ENCODE results near the gene MAPK14.
"Not testable (repeated sequence)": the region's sequence is repeated elsewhere in the genome, so short reads cannot be mapped to it uniquely, and the experiment has no call there.

Gene MAPK14

GRCh38 chr6:36124881-36125280 lies 97.3 kb downstream of the MAPK14 start:
- DNase-seq, result no peak

- no peak for DNase-seq
Measured at GRCh38 chr6:36125575-36125974, 98.0 kb downstream of the MAPK14 start.

- DNase-seq, result no peak
Measured at GRCh38 chr6:36126121-36126520, 98.5 kb downstream of the MAPK14 start.

- DNase-seq, result no peak
Measured at GRCh38 chr6:36126553-36127458, 99.2 kb downstream of the MAPK14 start.

GRCh38 chr6:36127462-36128016 lies 99.9 kb downstream of the MAPK14 start:
- DNase-seq, result no peak

GRCh38 chr6:36128073-36128472 lies 100.5 kb downstream of the MAPK14 start:
- no peak for DNase-seq

GRCh38 chr6:36128793-36129192 lies 101.2 kb downstream of the MAPK14 start:
- DNase-seq, result no peak

GRCh38 chr6:36129334-36129733 lies 101.7 kb downstream of the MAPK14 start:
- not testable (repeated sequence) for DNase-seq

GRCh38 chr6:36129941-36130666 lies 102.5 kb downstream of the MAPK14 start, which contains the start of gene MAPK13:
Gene MAPK13 (plus strand): TSS chr6:36130513. CDS start chr6:36130583, 70 bp downstream.
- peak; percentile 51 for DNase-seq

- peak; percentile 76 for DNase-seq
Measured at GRCh38 chr6:36130667-36131510, 103.3 kb downstream of the MAPK14 start.

- peak; percentile 70 for DNase-seq
Measured at GRCh38 chr6:36131511-36132245, 104.1 kb downstream of the MAPK14 start.

- no peak for DNase-seq
Measured at GRCh38 chr6:36132246-36132895, 104.8 kb downstream of the MAPK14 start.

GRCh38 chr6:36133148-36133547 lies 105.5 kb downstream of the MAPK14 start:
- no peak for DNase-seq

- no peak for DNase-seq
Measured at GRCh38 chr6:36133912-36134311, 106.3 kb downstream of the MAPK14 start.

GRCh38 chr6:36135053-36135731 lies 107.6 kb downstream of the MAPK14 start:
- DNase-seq, result no peak

- DNase-seq, result no peak
Measured at GRCh38 chr6:36136034-36136433, 108.4 kb downstream of the MAPK14 start.

- DNase-seq, result no peak
Measured at GRCh38 chr6:36136551-36136950, 108.9 kb downstream of the MAPK14 start.

- no peak for DNase-seq
Measured at GRCh38 chr6:36138667-36139066, 111.1 kb downstream of the MAPK14 start.

- no peak for DNase-seq
Measured at GRCh38 chr6:36139431-36139830, 111.8 kb downstream of the MAPK14 start.

GRCh38 chr6:36139991-36140710 lies 112.5 kb downstream of the MAPK14 start:
- DNase-seq, result no peak

All from stimulated activated CD8-positive, alpha-beta memory T cell treated with anti-CD3 and anti-CD28 coated beads, Interleukin-4, amount 100 ng/mL, for 48 hours (primary cell).